GM06990 (cell line): ENCODE measurements around the gene NECTIN4.

Experiments
- DNase-seq: peaks from one replicate; pipeline ENCODE4 v3.0.0-alpha.2; 2011; ENCODE audit not compliant: insufficient read length; ENCODE audit errors: extremely low read depth
- H3K27me3 ChIP-seq: replicated peaks from 2 replicates; pipeline ENCODE4 v1.6.0; 2011; ENCODE audit warnings: low read length; ENCODE audit not compliant: control insufficient read depth, insufficient read depth
- H3K36me3 ChIP-seq: 2 replicates; pipeline ENCODE4 v1.5.1; 2011; ENCODE audit warnings: low read length; ENCODE audit not compliant: control insufficient read depth, insufficient read depth
- H3K4me3 ChIP-seq: replicated peaks from 2 replicates; pipeline ENCODE4 v1.5.1; 2011; ENCODE audit warnings: low read depth, mild to moderate bottlenecking, control low read depth, low read length
- TF ChIP-seq, protein P1 (sequence below): IDR thresholded peaks from 2 replicates; pipeline ENCODE4 v1.5.1; 2011; ENCODE audit warnings: low read length, control low read depth, mild to moderate bottlenecking, inconsistent platforms; ENCODE audit not compliant: insufficient read depth, poor library complexity, severe bottlenecking

Gene NECTIN4

DNA sequence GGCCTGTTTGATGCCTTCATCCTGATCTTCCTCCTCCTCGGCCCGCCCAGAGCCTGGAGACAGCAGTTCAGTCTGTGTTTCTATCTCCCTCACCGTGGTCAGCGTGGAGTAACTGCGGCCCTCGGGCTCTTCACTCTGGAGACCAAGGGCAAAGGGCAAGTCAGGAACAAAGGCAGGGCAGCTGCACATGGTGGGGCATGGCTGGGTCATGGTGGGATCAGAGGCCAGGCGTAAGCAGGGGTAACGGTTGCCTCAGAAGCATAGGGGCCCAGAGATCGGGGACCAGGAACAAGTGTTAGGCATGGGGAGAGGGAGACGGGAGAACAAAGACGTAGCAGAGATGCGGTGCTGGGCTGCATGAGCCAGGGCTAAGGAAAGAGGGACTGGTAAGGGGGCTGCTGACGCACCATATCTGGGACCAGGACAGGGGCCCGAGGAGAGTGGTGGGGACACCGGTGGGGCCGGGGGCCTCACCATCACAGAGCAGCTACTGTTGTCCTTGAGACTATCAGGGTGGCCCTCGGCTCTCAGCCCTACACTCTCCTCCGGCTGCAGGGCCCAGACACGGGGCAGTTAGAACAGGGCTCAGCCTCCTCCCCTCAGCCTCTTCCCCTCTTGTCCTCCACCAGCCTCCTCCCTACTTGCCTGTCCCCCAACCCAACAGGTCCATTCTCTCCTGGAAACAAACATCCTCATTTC lies 16.5 kb downstream of the NECTIN4 start:
- TF ChIP-seq, protein P1, sequence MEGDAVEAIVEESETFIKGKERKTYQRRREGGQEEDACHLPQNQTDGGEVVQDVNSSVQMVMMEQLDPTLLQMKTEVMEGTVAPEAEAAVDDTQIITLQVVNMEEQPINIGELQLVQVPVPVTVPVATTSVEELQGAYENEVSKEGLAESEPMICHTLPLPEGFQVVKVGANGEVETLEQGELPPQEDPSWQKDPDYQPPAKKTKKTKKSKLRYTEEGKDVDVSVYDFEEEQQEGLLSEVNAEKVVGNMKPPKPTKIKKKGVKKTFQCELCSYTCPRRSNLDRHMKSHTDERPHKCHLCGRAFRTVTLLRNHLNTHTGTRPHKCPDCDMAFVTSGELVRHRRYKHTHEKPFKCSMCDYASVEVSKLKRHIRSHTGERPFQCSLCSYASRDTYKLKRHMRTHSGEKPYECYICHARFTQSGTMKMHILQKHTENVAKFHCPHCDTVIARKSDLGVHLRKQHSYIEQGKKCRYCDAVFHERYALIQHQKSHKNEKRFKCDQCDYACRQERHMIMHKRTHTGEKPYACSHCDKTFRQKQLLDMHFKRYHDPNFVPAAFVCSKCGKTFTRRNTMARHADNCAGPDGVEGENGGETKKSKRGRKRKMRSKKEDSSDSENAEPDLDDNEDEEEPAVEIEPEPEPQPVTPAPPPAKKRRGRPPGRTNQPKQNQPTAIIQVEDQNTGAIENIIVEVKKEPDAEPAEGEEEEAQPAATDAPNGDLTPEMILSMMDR = no peak
- no peak for DNase-seq
- no peaks in the 10 kb centered on the region for H3K27me3 ChIP-seq

DNA sequence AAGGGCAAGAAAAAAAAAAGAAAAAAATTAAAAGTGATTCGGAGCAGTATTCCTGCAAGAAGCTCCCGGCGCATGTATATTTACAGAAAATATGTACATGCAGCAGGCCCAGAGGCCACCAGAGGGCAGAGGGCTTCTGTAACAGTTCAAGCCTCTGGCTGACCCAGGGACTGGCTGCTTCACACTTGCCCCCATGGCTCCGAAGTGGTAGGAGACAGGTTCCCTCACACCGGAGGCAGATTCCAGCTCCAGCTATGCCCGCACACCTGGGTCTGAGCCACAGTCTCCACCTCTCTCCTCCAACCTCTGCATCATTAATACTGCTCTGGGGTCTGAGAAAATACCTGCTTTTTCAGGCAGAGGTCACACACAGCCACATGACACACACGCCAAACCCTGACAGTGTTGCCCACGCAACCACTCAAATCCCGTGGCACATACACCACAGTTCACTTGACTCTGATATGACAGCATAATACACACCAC lies 17.4 kb downstream of the NECTIN4 start:
- TF ChIP-seq, protein P1 = peak; percentile 83
- Histone ChIP-seq H3K36me3 (no peaks in the 10 kb centered on the region; the same call in 1 of the 2 replicates), H3K4me3 (no peak overlapping the region), H3K27me3 (no peaks in the 10 kb centered on the region)
- peak; percentile 36 for DNase-seq

More for the DNA sequence above, 16.5 kb downstream of the NECTIN4 start:
- Histone ChIP-seq H3K36me3 (no peaks in the 10 kb centered on the region), H3K4me3 (no peak overlapping the region)

DNA sequence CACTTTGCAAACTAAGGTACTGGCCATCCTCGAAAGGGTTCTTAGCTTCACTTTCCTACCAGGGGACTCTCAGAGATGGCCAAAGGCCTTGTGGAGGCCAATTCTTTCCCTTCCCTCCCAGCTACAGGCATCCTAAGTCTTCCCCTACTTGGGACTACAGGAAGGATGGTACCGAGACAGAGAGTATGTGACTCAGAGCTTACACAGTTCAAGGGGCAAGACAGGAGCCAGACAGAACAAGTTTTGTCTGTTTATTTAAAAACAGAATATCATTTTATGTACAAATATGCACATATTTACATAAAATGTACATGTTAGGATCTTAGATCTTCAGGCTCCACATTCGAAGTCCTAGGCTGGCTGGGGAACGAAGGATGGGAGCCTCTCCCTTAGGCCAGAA lies 18.6 kb downstream of the NECTIN4 start:
- Histone ChIP-seq H3K27me3 (no peaks in the 10 kb centered on the region), H3K4me3 (no peak overlapping the region), H3K36me3 (no peaks in the 10 kb centered on the region; the same call in none of the 2 replicates)
- TF ChIP-seq, protein P1 = no peak
- DNase-seq = no peak

DNA sequence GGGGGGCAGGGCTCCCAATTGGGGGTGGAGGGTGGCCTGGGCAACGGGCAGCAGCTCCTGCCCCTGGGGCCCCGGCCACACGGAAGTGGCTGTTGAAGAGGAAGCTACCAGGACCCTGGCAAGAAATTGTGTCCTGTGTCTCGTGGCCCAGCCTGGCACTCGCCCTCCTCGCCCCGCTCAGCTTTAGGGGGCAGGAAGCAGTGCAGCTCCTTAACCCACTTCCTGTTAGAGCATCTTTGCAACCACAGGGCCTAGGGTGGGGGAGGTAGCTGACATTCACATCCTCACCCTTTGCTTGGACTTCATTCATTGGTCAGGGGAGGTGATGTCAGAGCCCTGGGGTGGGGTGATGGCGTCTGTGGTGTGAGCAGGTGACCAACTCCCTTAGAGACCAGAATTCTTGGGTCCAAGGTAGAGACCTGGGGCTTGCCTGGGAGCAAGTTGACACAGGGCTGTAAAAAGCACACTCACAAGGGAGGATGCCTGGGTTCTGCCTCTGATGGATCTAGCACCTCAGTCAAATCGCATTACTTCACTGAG lies 19.6 kb downstream of the NECTIN4 start, which contains the start of gene ARHGAP30:
Gene ARHGAP30 (minus strand): TSS at position 161 of the 540 bp plus-strand sequence. CDS start 267 bp downstream, outside the sequence.
- Histone ChIP-seq H3K36me3 (peaks cover 3% of the 10 kb centered on the region), H3K4me3 (peak within 1 kb of the TSS; percentile 100), H3K27me3 (no peaks in the 10 kb centered on the region)
- peak; percentile 87 for DNase-seq
- TF ChIP-seq, protein P1 = no peak

DNA sequence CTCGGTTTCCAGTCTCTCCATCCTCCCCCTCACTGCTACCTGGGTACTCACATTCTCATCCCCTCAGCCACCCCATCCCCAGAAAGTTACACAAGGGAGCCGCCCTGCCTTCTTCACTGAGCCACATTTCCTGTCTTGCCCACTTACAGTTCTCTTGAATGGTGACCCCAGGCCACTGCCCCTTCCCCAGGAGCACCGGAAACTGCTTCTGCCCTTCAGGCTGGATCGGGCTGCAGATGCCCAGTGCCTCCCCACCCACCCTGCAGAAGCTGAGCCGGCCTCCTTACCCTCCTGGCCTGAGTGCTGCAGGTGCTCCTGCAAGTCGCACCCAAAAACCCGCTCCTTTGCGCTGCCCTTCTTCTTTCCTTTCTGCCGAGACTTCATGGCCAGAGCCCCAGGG lies 20.1 kb downstream of the NECTIN4 start:
- H3K36me3 ChIP-seq = peaks cover 5% of the 10 kb centered on the region
- H3K27me3 ChIP-seq = no peaks in the 10 kb centered on the region
- peak overlapping the region; percentile 100 for H3K4me3 ChIP-seq
- DNase-seq = no peak
- TF ChIP-seq, protein P1 = no peak
